ENCODE data around the gene ZBTB11. TPM values are rescaled to one million over a fixed set of nuclear protein-coding genes. Genes with fewer than 3 reads are reported as not detected.
"Not testable (repeated sequence)": the region's sequence is repeated elsewhere in the genome, so short reads cannot be mapped to it uniquely, and the experiment has no call there.

ZBTB11 gene
- total RNA-seq, 1 donor from 2014 or later, result 27.6 TPM

GRCh38 chr3:101605398-101605797 lies 71.5 kb downstream of the ZBTB11 start:
- DNase-seq, result not testable (repeated sequence)

- no peak for DNase-seq
These were observed 73.7 kb downstream of the ZBTB11 start for GRCh38 chr3:101603184-101603583.

- no peak for DNase-seq
These were observed 74.2 kb downstream of the ZBTB11 start for GRCh38 chr3:101602731-101603130.

Other genes starting within 250 kb of the ZBTB11 start
- gene SENP7, start 163.9 kb downstream of the ZBTB11 start, total RNA-seq, result 19.9 and 26.0 TPM in 2 replicates
- gene TRMT10C, start 115.3 kb downstream of the ZBTB11 start, total RNA-seq, result 30.6 and 36.1 TPM in 2 replicates
- gene PCNP, start 103.0 kb downstream of the ZBTB11 start, total RNA-seq, result 65.5 and 98.7 TPM in 2 replicates
- gene RPL24, start 9.6 kb upstream of the ZBTB11 start, total RNA-seq, result 1,283 and 2,049 TPM in 2 replicates
- gene CEP97, start 47.5 kb upstream of the ZBTB11 start, total RNA-seq, result 11.1 and 12.8 TPM in 2 replicates
- 5.1 and 13.5 TPM in 2 replicates for gene NXPE3, start 102.1 kb upstream of the ZBTB11 start, total RNA-seq
- gene NFKBIZ, start 172.4 kb upstream of the ZBTB11 start, total RNA-seq, result 15.2 and 31.8 TPM in 2 replicates